HG03135 (cell line): ENCODE results near the gene ZNF618.
"Not testable (repeated sequence)": the region's sequence is repeated elsewhere in the genome, so short reads cannot be mapped to it uniquely, and the experiment has no call there.

Experiments used
- ATAC-seq: cut with Tn5 transposase; IDR thresholded peaks from one replicate; pipeline ENCODE4 v1.9.1; 2021; ENCODE audit warnings: mild to moderate bottlenecking, moderate library complexity; ENCODE audit not compliant: unreplicated experiment

The ZNF618 gene

DNA sequence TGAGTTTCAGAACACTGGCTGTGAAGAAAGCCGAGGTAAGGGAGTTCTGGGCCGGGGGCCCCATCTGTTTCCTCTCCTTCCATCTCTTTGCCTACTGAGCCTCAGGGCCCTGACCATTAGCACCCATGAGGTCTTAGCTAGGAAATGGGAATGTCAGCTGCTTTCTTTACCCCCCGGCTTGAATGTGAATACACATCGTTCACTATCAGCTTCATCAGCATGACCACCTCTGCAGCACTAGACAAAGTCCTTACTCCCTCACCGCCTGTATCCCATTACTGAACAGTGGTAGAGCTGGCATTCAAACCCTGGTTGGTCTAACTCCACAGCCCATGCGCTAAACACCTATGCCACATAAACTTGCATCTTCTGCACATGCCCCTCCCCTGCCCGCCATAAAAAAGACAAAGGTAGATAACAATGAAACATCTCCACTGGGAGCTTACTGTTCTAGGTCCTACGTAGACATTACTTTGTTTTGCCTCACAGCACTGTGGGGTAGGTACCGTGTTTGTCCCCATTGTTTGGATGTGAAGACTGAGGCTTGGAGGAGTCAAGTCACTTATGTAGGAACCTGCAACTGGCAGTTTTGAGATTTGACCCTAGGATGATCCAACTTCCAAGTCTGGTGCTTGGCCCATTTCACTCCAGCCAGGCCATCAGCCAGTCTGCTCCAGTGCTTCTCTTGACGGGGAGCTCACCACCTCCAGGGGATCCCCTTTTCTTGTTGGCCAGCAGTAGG is 108.7 kb downstream of the ZNF618 start:
- ATAC-seq, result no peak

DNA sequence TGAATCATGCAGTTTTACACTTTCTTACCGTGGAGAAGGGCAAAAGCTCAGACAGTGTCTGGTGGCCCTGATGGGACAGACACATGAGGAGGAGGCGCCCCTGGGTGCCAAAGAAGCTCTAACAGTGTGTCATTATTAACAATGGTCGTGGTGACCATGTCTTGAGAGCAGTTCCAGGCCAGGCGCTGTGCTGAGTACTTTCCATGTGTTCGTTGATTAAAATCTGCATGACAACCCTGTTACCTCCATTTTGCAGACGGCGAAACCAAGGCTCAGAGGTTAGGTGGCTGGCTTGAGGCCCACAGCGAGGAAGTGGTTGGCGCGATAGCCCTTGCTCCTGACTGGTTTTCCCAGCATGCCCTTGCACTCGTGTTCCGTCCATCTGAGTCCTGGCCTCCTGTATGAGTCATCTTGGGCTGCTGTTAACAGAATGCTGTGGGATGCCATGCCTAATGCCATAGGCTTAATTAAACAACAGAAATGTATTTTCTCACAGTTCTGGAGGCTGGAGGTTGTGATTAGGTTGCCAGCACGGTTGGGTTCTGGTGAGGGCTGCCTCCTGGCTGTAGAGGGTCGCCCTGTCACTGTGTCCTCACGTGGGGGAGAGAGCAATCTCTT is 110.0 kb downstream of the ZNF618 start:
- no peak for ATAC-seq

DNA sequence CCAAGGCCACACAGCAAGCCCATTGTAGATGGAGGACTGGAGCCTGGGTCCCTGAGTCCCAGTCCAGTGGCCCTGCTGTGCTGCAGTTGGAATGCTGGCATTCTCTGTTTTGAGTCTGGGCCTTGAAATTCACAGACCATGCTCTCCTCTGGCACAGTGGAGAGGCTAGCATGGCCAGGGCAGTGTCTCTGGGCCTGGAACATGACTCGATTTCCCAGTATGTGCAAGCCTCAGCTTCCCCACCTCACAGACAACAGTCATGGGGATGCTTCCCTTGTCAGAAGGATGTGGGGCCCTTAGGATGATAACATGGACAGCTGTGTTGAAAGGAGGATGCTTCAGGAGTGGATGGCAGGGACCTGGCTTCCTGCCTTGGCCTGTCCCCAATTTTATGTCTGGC is 110.8 kb downstream of the ZNF618 start:
- no peak for ATAC-seq

DNA sequence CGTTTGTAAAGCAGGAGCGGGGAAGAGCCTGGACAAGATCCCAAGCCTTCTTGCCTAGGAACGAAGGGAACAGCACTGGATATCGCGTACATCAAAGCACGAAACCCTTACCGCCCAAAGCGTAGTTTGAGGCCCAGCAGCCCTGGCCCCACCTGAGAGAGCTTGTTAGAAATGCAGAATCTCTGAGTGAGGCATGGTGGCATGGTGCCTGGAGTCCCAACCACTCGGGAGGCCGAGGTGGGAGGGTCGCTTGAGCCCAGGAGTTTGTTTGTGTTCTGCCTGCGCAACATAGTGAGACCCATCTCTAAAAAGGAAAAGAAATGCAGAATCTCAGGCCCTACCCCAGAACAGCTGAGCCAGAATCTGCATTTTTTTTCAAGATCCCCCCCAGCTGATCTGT is 111.4 kb downstream of the ZNF618 start:
- no peak for ATAC-seq

DNA sequence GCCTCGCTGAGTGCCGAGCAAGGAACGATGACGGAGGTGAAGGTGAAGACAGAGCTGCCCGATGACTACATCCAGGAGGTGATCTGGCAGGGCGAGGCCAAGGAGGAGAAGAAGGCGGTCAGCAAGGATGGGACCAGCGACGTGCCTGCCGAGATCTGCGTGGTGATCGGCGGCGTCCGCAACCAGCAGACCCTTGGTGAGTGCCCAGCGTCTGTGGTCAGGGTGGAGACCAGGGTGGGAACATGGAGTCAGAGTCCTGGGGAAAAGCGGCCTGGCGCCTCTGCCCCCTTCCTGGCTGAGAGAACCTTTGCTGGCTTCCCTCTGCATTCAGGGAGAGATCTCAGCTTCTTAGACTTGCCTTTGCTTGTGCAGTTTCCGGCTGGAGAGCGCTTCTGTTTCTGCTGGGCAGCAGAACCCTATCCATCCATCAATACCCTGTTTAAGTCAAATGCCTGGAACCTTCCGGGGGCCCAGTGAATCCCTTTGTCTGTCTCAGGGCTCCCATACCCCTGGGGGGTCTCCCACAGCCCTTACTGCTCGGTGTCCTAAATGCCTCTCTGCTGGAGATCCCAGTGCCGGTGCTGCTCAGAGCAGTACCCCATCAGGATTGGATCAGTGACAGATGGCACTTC is 112.4 kb downstream of the ZNF618 start:
- no peak for ATAC-seq

DNA sequence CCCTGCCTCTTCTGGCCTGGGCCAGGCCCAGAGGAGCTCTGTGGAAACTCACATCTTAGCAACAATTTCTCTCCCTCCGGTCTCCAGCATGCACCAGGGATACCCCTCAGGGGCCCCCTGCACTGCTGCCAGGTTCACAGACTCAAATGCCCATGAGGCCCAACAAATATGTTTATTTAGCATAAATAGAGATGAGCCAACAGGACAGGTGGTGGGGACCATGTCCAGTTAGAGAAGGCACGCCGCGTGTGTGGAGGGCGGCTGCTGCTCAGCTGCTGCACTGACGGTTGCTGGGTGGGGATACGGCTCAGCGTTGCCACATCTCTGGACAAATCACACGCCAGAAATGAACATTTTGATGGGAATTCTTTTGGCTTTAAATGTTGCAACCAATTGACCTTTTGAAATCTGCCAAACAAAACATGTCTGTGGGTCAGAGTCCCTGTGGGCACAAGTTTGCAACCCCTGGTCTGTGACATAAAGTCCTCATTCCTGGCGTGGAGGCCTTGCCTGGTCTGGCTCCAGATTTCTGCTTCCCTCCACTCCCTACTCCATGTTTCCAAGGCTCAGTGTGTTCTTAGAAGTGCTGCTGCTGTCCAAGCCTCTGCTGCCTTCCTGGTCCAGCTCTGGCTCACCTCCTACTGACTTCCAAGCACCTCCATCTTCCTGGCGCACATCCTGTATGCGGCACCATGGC is 113.1 kb downstream of the ZNF618 start:
- no peak for ATAC-seq

DNA sequence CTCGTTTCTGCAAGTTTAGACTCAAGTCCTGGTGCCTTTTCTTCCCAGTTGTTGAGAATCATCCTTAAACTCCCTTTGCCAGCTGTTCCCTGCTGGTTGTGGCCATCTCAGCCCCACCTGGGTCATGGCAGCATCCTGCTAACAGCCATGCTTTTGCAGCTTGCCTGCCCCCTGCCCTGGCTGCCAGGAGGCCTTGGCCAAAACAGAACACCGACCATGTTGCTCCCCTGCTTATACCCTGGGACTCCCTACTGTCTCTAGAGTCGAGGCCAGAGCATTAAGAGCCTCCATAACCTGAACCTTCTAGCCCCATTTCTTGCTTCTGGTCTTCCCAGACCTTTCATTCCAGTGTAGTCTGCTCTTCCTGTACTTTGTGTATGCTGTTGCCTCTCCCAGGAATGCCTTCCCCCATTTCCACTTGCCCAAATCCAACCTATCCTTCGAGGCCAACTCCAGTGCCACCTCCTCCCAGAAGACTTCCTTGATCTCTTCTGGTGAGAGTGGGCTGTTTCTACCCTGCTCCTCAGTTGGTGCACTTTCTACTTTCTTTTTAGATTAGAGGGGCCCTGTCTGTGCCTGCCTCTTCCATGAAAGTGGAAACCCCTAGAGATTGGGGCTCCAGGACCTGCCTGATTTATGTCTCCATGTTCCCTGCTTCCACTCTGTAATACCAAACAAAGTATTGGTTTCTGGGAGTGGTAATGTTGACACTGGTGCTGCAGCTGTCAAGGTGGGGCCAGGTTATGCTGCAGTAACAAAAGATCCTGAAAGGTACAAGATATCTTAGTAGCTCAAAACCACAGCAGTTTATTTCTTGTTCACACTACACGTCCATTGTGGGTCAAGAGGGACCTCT is 113.8 kb downstream of the ZNF618 start:
- no peak for ATAC-seq

DNA sequence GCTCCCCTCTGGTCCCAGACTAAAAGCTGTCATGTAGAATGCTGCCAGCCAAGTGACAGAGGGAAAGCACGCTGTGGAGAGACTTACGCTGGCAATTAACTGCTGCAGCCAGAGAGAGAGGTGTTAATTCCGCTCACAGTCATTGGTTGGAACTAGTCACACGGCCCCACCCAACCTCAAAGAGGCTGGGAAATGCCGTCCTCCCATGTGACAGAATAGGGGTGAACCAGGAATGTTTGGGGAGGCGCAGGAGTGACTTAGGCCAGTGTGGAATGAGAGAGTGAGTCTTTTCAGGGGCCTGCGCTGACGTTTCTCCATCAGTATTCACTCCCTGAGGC is 114.4 kb downstream of the ZNF618 start:
- ATAC-seq, result no peak

DNA sequence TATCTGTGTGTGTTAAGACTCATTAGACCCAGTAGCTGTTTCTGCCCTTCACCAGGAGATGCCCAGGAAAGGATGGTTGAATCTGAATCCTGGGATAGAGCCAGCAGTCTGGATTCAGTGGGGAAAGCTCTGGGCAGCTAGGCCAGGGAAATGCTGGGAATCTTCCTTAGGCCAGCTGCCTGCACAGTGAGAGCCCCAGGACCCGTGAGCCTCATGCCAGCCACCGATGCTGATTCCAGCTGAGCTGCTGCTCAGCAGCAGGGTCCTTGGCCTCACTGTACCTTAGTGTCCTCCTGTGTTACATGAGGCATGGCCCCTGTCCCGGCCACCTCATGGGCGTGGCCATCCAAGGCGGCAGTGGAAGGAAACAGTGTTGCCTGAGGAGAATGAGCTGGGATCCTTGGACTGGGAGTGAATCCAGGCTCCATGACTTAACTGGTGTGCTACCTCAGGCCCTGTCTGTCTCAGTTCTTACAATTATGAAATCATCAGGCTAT is 114.9 kb downstream of the ZNF618 start:
- ATAC-seq, result no peak

DNA sequence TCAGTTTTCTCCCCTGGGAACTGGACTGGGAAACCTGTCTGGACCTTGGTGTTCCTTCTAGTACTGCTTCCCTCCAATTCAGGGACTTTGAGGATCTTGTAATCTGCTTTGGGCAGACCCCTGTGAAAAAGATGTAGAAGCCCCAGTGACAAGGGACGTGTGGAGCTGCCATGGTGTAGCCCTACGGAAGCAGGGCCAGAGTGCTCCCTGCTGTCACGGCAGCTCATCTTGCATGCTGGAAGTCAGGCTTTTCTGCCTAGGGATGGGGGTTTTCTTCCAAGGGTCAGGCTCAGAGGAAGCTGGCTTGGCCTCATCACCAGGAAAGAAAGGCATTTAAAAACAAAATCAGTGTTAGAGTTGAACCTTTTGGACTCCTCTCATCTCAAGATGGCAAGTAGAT is 115.6 kb downstream of the ZNF618 start:
- ATAC-seq, result no peak

DNA sequence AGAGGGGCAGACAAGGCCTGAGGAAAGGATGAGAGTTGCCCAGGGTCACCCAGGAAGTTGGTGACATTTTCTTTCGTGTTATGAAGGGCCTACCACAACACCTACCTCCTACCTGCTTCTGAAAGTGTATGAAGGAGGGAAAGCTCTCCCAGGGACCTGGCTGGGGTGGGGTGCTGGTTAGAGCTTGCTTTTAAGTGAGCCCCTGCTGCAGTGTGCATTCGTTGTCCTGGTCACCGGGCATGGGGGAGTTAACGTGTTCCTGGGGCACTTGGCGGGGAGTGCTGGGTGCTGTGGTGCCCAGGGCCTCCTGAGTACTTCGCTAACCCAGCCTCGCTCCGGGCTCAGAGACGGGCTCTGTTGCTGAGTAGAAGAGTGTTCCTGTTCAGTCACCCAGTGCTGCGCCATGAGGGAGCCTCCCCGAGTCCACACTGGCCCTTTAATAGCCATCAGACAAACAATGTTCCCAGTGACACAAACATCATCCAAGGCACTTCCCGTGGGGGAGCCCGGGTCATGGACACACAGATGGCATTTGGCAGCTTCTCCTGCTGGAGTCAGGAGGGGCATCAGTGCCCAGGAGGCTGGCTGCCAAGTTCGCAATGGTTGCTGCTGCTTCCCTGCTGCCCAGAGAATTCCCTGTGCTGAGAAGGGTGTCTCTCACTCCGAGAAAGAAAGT is 116.3 kb downstream of the ZNF618 start:
- no peak for ATAC-seq

DNA sequence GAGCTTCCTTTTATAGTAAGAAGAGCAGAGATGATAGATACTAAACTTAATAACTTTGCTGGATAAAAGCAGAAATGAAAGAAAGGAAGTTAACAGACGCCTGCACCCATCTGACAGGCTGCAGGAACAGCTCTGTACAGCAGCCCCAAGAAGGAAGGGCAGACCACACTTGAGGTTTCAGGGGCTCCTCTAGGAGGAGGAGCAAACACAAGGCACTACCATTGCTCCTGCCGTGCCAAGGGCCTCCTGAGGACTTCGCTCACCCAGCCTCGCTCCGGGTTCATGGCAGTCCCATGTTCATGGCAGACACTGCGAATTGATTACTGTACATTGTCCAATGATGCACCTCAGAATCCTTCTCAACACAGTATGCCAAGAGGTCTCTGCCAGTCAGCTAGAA is 116.9 kb downstream of the ZNF618 start:
- no peak for ATAC-seq

DNA sequence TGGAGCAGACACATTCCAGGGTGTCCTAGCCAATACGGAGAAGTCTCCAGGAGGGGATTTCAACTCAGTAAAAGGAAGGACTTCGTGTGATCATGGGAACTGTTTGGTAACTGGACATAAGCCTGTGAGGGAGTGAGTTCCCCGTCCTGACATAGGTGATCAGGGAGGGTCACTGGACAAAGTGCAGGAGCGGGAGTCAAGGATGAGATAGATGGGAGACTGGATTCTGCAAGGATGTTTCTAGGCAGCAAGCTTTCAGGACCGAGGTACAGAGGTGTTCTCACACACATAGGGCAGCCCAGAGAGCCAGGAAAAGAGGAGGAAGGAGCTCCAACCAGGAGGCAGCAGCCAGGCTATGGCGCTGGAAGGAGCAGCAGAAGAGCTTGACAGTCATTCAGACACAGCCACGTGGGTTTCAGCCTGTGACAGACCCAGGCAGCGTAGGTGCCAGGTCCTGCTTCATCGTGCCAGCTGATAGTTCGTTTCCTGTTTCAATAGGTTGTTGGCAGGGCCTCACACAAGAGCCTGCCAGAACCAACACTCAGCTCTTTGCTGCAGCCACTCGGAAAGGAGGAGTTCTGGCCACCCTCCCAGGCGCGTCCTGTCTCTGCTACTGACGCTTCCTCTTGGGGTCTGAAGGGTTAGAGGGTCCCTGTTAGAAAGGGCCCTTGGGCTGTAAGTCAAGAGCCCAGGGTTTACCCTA is 117.9 kb downstream of the ZNF618 start:
- ATAC-seq, result no peak

DNA sequence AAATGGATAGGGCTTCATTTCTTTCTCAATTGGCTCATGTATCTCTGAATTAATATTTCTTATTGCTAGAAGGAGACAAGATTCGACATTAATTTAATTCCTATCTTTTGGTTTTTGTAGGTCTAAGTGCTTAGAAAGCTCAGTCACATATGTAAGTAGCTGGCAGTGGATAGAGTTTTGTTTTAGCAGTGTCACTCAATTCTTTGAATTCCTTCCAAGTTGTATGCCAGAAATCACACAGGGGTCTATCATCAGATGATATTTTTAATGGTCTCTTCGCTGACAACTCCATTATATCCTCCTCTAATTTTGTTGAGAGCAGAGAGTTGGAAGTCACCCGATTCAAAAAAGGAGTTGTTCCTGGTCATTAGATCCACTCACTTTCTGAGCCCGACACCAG is 119.3 kb downstream of the ZNF618 start:
- no peak for ATAC-seq

DNA sequence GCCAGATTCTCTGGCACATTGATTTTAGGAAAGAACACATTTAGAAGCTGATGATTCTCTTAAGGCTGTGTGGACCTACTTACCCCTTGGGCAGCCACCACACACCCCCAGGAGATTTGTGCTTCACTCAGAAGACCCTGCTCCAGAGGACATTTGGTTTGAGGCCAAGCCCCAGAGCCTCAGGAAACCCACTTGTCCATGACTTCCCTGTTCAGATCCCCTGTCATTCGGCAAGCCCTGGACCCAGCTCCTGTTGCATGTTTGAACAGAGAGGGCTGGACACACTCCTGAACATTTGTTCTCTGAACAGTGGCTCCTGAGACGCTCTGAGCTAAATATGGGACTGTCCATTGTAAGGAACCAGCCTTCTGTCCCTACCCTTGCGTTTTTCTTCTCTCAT is 119.9 kb downstream of the ZNF618 start:
- no peak for ATAC-seq

DNA sequence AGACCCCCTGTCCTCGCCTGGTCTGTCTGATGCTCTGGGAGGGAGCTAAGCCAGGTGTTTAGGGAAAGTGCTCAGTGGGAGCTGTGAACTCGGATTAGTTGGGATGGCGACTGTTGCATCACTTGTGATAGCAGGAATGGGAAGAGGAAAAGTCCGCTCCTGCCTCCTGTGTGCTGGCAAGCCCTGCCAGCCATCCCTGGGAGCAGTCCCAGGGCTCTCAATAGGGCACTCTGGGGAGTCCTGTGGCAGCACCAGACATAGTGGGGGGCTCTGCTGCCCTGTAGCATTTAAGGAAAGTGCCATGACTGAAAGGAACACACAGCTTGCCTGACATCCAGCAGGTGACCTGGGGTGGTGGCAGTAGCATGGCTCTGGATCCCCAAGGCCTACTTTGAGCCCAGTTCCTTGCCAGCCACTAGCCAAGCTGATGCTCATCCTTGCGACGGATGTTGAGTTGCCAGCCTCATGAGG is 120.5 kb downstream of the ZNF618 start:
- no peak for ATAC-seq

DNA sequence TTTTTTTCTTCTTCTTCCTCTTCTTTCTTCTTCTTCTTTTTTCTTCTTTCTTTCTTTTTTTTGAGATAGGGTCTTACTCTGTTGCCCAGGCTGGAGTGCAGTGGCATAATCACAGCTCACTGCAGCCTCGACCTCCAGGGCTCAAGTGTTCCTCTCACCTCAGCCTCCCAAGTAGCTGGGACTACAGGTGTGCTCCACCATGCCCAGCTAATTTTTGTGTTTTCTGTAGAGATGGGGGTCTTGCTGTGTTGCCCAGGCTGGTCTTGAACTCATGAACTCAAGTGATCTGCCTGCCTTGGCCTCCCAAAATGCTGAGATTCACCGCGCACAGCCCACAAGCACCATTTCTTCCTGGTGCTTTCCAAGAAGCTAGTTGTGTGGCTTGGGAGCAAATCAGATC is 121.0 kb downstream of the ZNF618 start:
- ATAC-seq, result not testable (repeated sequence)

DNA sequence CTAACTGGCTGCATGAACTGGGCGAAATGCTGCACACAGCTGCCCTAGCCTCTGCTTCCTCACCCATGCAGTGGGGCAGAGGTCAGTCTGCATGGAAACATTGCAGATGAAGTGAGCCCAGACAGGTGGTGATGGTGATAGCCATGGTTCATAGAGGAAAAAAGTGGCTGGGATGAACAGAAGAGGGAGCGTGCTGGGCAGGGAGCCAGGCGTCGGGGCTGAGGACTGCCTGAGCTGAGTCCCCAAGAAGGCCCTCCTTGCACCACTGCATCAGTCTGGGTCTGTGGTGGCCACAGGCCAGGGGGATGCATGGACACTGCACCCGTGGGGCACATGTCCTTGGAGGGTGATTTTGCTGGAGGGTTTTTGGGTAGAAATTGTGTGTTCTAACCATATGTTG is 121.5 kb downstream of the ZNF618 start:
- ATAC-seq, result no peak

DNA sequence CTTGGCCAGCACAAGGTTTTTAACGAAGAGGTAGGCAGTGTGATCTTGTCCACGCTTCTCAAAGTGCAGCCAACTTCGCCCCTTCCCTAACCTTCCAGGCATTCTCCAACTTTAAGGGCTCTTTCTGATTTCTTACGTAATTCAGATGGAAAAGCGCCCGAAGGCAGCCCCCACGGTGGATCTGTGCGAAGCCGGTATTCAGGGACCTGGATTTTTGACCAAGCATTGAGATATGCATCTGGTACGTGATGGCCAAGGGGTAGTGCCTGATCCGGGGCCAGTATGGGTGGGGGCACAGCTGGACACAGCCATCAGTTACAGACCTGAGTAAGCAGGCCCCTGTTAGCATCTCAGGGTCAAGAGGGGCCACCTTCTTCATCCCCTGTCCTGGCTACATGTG is 122.0 kb downstream of the ZNF618 start:
- ATAC-seq, result no peak
